Stimulated activated naive B cell treated with anti-CD40 and anti-IgM and Interleukin-4, amounts not matched to agents 10 μg/mL and 1 μg/mL and 100 μg/mL, for 72 hours (primary cell): Measurements from ENCODE around the gene MAPK8IP2.
A peak's percentile ranks its signal among the peaks of the same experiment; 100 is the strongest.

Source experiments
- ATAC-seq, 2 donors: fragments of 150-1000 bp; cut with Tn5 transposase; replicated peaks; 2 replicates each; pipeline ENCODE4 v1.10.0; 2021; ENCODE audit warnings: moderate library complexity in 1 of 2
- DNase-seq: peaks from one replicate; pipeline ENCODE4 v3.0.0; 2021
- H3K27ac Mint-ChIP-seq: one replicate; pipeline ENCODE4 v1.8.0; 2022; ENCODE audit warnings: mild to moderate bottlenecking, mixed read lengths
- H3K27me3 Mint-ChIP-seq, 2 donors: one replicate each; pipeline ENCODE4 v1.8.0; 2022; ENCODE audit warnings: mixed read lengths in 2 of 2
- H3K36me3 Mint-ChIP-seq, 2 donors: one replicate each; pipeline ENCODE4 v1.8.0; 2022; ENCODE audit warnings: mixed read lengths in 2 of 2, mild to moderate bottlenecking in 1 of 2
- H3K4me1 Mint-ChIP-seq, 2 donors: one replicate each; pipeline ENCODE4 v1.8.0; 2022; ENCODE audit warnings: mixed read lengths in 2 of 2, mild to moderate bottlenecking in 1 of 2
- H3K4me3 Mint-ChIP-seq, 2 donors: one replicate each; pipeline ENCODE4 v1.8.0; 2022; ENCODE audit warnings: mild to moderate bottlenecking in 2 of 2, mixed read lengths in 2 of 2, moderate library complexity in 1 of 2
- H3K9me3 Mint-ChIP-seq, 2 donors: one replicate each; pipeline ENCODE4 v1.8.0; 2022; ENCODE audit warnings: mixed read lengths in 2 of 2, mild to moderate bottlenecking in 1 of 2

The MAPK8IP2 gene

GRCh38 chr22:50600538-50600937 lies at the start of gene MAPK8IP2:
MAPK8IP2 (plus strand) TSS chr22:50600793; CDS start chr22:50600819, 26 bp downstream.
- Mint-ChIP-seq H3K4me3 (peak within 1 kb of the TSS; percentile 60 to 64), H3K4me1 (peaks cover 11 to 20% of the 10 kb centered on the region in 2 donors), H3K9me3 (no peaks in the 10 kb centered on the region), H3K27me3 (peaks cover 51 to 60% of the 10 kb centered on the region in 2 donors), H3K36me3 (peaks cover 14 to 19% of the 10 kb centered on the region in 2 donors), H3K27ac (peak within 1 kb of the TSS; percentile 31)
- DNase-seq (no peak), ATAC-seq (peak; percentile 24 to 33)

GRCh38 chr22:50551160-50551752 lies 49.3 kb upstream of the MAPK8IP2 start:
- no peaks in the 10 kb centered on the region for H3K27me3 Mint-ChIP-seq
- H3K4me1 Mint-ChIP-seq, result peaks cover 5 to 28% of the 10 kb centered on the region in 2 donors
- H3K36me3 Mint-ChIP-seq, result no peaks in the 10 kb centered on the region
- H3K27ac Mint-ChIP-seq, result no peak overlapping the region
- DNase-seq (no peak), ATAC-seq (no peak)
- no peak overlapping the region for H3K4me3 Mint-ChIP-seq
- H3K9me3 Mint-ChIP-seq, result no peaks in the 10 kb centered on the region

- DNase-seq (no peak), ATAC-seq (no peak)
- peaks cover 2 to 16% of the 10 kb centered on the region in 2 donors for H3K4me1 Mint-ChIP-seq
- H3K9me3 Mint-ChIP-seq, result no peaks in the 10 kb centered on the region
- no peaks in the 10 kb centered on the region for H3K27me3 Mint-ChIP-seq
- no peaks in the 10 kb centered on the region for H3K36me3 Mint-ChIP-seq
- H3K4me3 Mint-ChIP-seq, result no peak overlapping the region
- no peak overlapping the region for H3K27ac Mint-ChIP-seq
Observed at GRCh38 chr22:50553310-50553709, 47.3 kb upstream of the MAPK8IP2 start.

- DNase-seq (no peak), ATAC-seq (no peak)
- H3K4me1 Mint-ChIP-seq, result peaks cover 0 to 5% of the 10 kb centered on the region in 2 donors
- no peak overlapping the region for H3K27ac Mint-ChIP-seq
- H3K4me3 Mint-ChIP-seq, result no peak overlapping the region
- no peaks in the 10 kb centered on the region for H3K9me3 Mint-ChIP-seq
- H3K27me3 Mint-ChIP-seq, result no peaks in the 10 kb centered on the region
- H3K36me3 Mint-ChIP-seq, result no peaks in the 10 kb centered on the region
Observed at GRCh38 chr22:50556703-50557102, 43.9 kb upstream of the MAPK8IP2 start.

GRCh38 chr22:50560034-50560433 lies 40.6 kb upstream of the MAPK8IP2 start:
- no peak for ATAC-seq
- DNase-seq, result no peak
- Mint-ChIP-seq H3K27me3 (no peaks in the 10 kb centered on the region), H3K27ac (no peak overlapping the region), H3K9me3 (no peaks in the 10 kb centered on the region), H3K36me3 (no peaks in the 10 kb centered on the region), H3K4me1 (peaks cover 13 to 15% of the 10 kb centered on the region in 2 donors), H3K4me3 (no peak overlapping the region)

- H3K4me1 Mint-ChIP-seq, result peaks cover 13 to 15% of the 10 kb centered on the region in 2 donors
- H3K27ac Mint-ChIP-seq, result peak overlapping the region; percentile 84
- no peaks in the 10 kb centered on the region for H3K27me3 Mint-ChIP-seq
- H3K9me3 Mint-ChIP-seq, result no peaks in the 10 kb centered on the region
- peak overlapping the region; percentile 49 to 79 for H3K4me3 Mint-ChIP-seq
- no peaks in the 10 kb centered on the region for H3K36me3 Mint-ChIP-seq
- ATAC-seq (no peak), DNase-seq (no peak)
Observed at GRCh38 chr22:50561401-50562358, 38.9 kb upstream of the MAPK8IP2 start.

GRCh38 chr22:50562523-50563412 lies 37.8 kb upstream of the MAPK8IP2 start, which contains the start of gene SYCE3:
SYCE3 (minus strand) TSS chr22:50562919; CDS start chr22:50556405, 6,514 bp downstream.
- DNase-seq, result peak; percentile 97
- peaks cover 3% of the 10 kb centered on the region in 2 donors for H3K36me3 Mint-ChIP-seq
- peak within 1 kb of the TSS; percentile 83 to 90 for H3K4me3 Mint-ChIP-seq
- H3K27ac Mint-ChIP-seq, result peak within 1 kb of the TSS; percentile 84
- H3K27me3 Mint-ChIP-seq, result no peaks in the 10 kb centered on the region
- no peaks in the 10 kb centered on the region for H3K9me3 Mint-ChIP-seq
- peak; percentile 96 to 97 for ATAC-seq
- peaks cover 13 to 15% of the 10 kb centered on the region in 2 donors for H3K4me1 Mint-ChIP-seq

- no peaks in the 10 kb centered on the region for H3K27me3 Mint-ChIP-seq
- H3K4me1 Mint-ChIP-seq, result peaks cover 13 to 15% of the 10 kb centered on the region in 2 donors
- no peaks in the 10 kb centered on the region for H3K9me3 Mint-ChIP-seq
- DNase-seq, result no peak
- H3K36me3 Mint-ChIP-seq, result peaks cover 7% of the 10 kb centered on the region in 2 donors
- peak; percentile 2 to 5 for ATAC-seq
- H3K4me3 Mint-ChIP-seq, result peak overlapping the region; percentile 83 to 90
- peak overlapping the region; percentile 78 for H3K27ac Mint-ChIP-seq
Observed at GRCh38 chr22:50563413-50564160, 37.0 kb upstream of the MAPK8IP2 start.

- DNase-seq (no peak), ATAC-seq (no peak)
- Mint-ChIP-seq H3K27ac (no peak overlapping the region), H3K36me3 (peaks cover 14% of the 10 kb centered on the region in 2 donors), H3K27me3 (no peaks in the 10 kb centered on the region), H3K4me1 (peaks cover 13 to 15% of the 10 kb centered on the region in 2 donors), H3K9me3 (no peaks in the 10 kb centered on the region), H3K4me3 (no peak overlapping the region)
Observed at GRCh38 chr22:50564289-50564688, 36.3 kb upstream of the MAPK8IP2 start.

GRCh38 chr22:50567721-50568252 lies 32.8 kb upstream of the MAPK8IP2 start:
- peaks cover 35 to 47% of the 10 kb centered on the region in 2 donors for H3K36me3 Mint-ChIP-seq
- no peaks in the 10 kb centered on the region for H3K27me3 Mint-ChIP-seq
- H3K9me3 Mint-ChIP-seq, result no peaks in the 10 kb centered on the region
- peaks cover 10 to 14% of the 10 kb centered on the region in 2 donors for H3K4me1 Mint-ChIP-seq
- no peak overlapping the region for H3K4me3 Mint-ChIP-seq
- no peak overlapping the region for H3K27ac Mint-ChIP-seq
- DNase-seq (no peak), ATAC-seq (no peak)

GRCh38 chr22:50568626-50569025 lies 32.0 kb upstream of the MAPK8IP2 start:
- H3K36me3 Mint-ChIP-seq, result peaks cover 37 to 49% of the 10 kb centered on the region in 2 donors
- no peak overlapping the region for H3K4me3 Mint-ChIP-seq
- no peak overlapping the region for H3K27ac Mint-ChIP-seq
- no peak for DNase-seq
- no peaks in the 10 kb centered on the region for H3K27me3 Mint-ChIP-seq
- peaks cover 2 to 7% of the 10 kb centered on the region in 2 donors for H3K4me1 Mint-ChIP-seq
- ATAC-seq, result no peak
- no peaks in the 10 kb centered on the region for H3K9me3 Mint-ChIP-seq

GRCh38 chr22:50569041-50569459 lies 31.5 kb upstream of the MAPK8IP2 start:
- Mint-ChIP-seq H3K4me3 (no peak overlapping the region), H3K27ac (no peak overlapping the region), H3K4me1 (peaks cover 0 to 7% of the 10 kb centered on the region in 2 donors), H3K36me3 (peaks cover 38 to 52% of the 10 kb centered on the region in 2 donors), H3K9me3 (no peaks in the 10 kb centered on the region), H3K27me3 (no peaks in the 10 kb centered on the region)
- no peak for ATAC-seq
- DNase-seq, result no peak

GRCh38 chr22:50569896-50570535 lies 30.6 kb upstream of the MAPK8IP2 start:
- Mint-ChIP-seq H3K36me3 (peaks cover 44 to 57% of the 10 kb centered on the region in 2 donors), H3K4me3 (no peak overlapping the region), H3K27ac (no peak overlapping the region), H3K27me3 (no peaks in the 10 kb centered on the region), H3K9me3 (no peaks in the 10 kb centered on the region), H3K4me1 (peaks cover 0 to 5% of the 10 kb centered on the region in 2 donors)
- DNase-seq (no peak), ATAC-seq (no peak)
